AG04449 (cell line): ENCODE measurements around the gene PTCRA.

Experiments
- CTCF ChIA-PET: fragments of 350-600 bp; formaldehyde crosslinking; extraction: SDS; loops from one replicate; lab custom pipeline; 2021; ENCODE audit warnings: antibody characterized with exemption; lab: Yijun Ruan, JAX
- POLR2A ChIA-PET: fragments of 400-600, 350-600 bp; formaldehyde crosslinking; extraction: SDS; loops from one replicate; lab custom pipeline; 2020; ENCODE audit warnings: antibody characterized with exemption, inconsistent platforms; lab: Yijun Ruan, JAX
- DNase-seq: peaks from one replicate; pipeline ENCODE4 v3.0.0-alpha.2; 2010; ENCODE audit warnings: low read depth, low spot score
- H3K4me3 ChIP-seq: 2 replicates; pipeline ENCODE4 v1.5.1; 2011; ENCODE audit warnings: low read depth, mild to moderate bottlenecking, control low read depth, low read length
- CTCF ChIP-seq: IDR thresholded peaks from one replicate; pipeline ENCODE4 v1.5.1; 2011; ENCODE audit warnings: mild to moderate bottlenecking, moderate library complexity, low read length, control low read depth, inconsistent platforms; ENCODE audit not compliant: insufficient read depth; ENCODE audit errors: missing control alignments

PTCRA gene

GRCh38 chr6:42904467-42904866, 11.4 kb upstream of the PTCRA start:
- CTCF ChIA-PET = no interaction called here
- POLR2A ChIA-PET = no interaction called here

GRCh38 chr6:42907336-42907735, 8.5 kb upstream of the PTCRA start:
- ChIA-PET CTCF (interaction anchor here (1.7 to 2.0 kb wide), 2 partner anchors 8 to 17 kb away, joined by 5 to 9 read pairs; a partner anchor contains a TSS), POLR2A (no interaction called here)
- H3K4me3 ChIP-seq = no peak overlapping the region
- TF ChIP-seq CTCF = no peak
- DNase-seq = no peak

More at GRCh38 chr6:42904467-42904866, 11.4 kb upstream of the PTCRA start:
- H3K4me3 ChIP-seq = no peak overlapping the region
- no peak for DNase-seq
- no peak for TF ChIP-seq CTCF

- H3K4me3 ChIP-seq = no peak overlapping the region
- no peak for TF ChIP-seq CTCF
- POLR2A ChIA-PET = no interaction called here
- no peak for DNase-seq
- CTCF ChIA-PET = interaction anchor here (1.6 to 3.6 kb wide), 2 partner anchors 8 to 10 kb away, joined by 3 to 20 read pairs; no protein-coding TSS in a partner anchor
Observed at GRCh38 chr6:42909835-42910234, 6.0 kb upstream of the PTCRA start.

GRCh38 chr6:42911171-42912021, 4.5 kb upstream of the PTCRA start:
- no peak for TF ChIP-seq CTCF
- H3K4me3 ChIP-seq = peak overlapping the region; percentile 15; the same call in 1 of the 2 replicates
- no peak for DNase-seq
- ChIA-PET POLR2A (no interaction called here), CTCF (interaction anchor here (0.7 to 3.6 kb wide), 5 partner anchors 8 to 596 kb away, joined by 3 to 20 read pairs (median 3); no protein-coding TSS in a partner anchor)

- no peak overlapping the region for H3K4me3 ChIP-seq
- ChIA-PET CTCF (interaction anchor here (0.6 to 2.4 kb wide), 5 partner anchors 8 to 229 kb away, joined by 3 to 23 read pairs (median 3); no protein-coding TSS in a partner anchor), POLR2A (interaction anchor here (0.6 kb wide), 1 partner anchor 446 kb away, joined by 3 read pairs; no protein-coding TSS in a partner anchor)
- no peak for TF ChIP-seq CTCF
- DNase-seq = no peak
Observed at GRCh38 chr6:42914546-42914945, 1.3 kb upstream of the PTCRA start.

GRCh38 chr6:42916288-42916687, 435 bp downstream of the PTCRA start:
- ChIA-PET POLR2A (no interaction called here), CTCF (interaction anchor here (1.3 to 1.7 kb wide), 2 partner anchors 15 to 92 kb away, joined by 3 to 5 read pairs; no protein-coding TSS in a partner anchor)
- no peak overlapping the region for H3K4me3 ChIP-seq
- no peak for TF ChIP-seq CTCF
- DNase-seq = no peak
